Muscle layer of duodenum (tissue), 2 donors: ENCODE data around the gene ISCU.
"Not testable (repeated sequence)": the region's sequence is repeated elsewhere in the genome, so short reads cannot be mapped to it uniquely, and the experiment has no call there.

ENCODE experiments used
- H3K27ac ChIP-seq: one replicate; pipeline ENCODE4 v1.7.0; 2013; ENCODE audit warnings: mild to moderate bottlenecking, low read length
- H3K27me3 ChIP-seq: one replicate; pipeline ENCODE4 v1.7.0; 2013; ENCODE audit warnings: low read depth, mild to moderate bottlenecking, control low read depth, low read length
- H3K36me3 ChIP-seq, 2 donors: one replicate each; pipeline ENCODE4 v1.7.0; 2013; ENCODE audit warnings: low read length in 2 of 2, control low read depth in 1 of 2, mild to moderate bottlenecking in 1 of 2; ENCODE audit not compliant: insufficient read depth in 2 of 2, control insufficient read depth in 1 of 2
- H3K4me1 ChIP-seq, 2 donors: one replicate each; pipeline ENCODE4 v1.7.0; 2013; ENCODE audit warnings: low read length in 2 of 2, mild to moderate bottlenecking in 2 of 2, control low read depth in 1 of 2, moderate library complexity in 1 of 2; ENCODE audit not compliant: insufficient read depth in 2 of 2, control insufficient read depth in 1 of 2
- H3K4me3 ChIP-seq, 2 donors: one replicate each; pipeline ENCODE4 v1.7.0; 2013; ENCODE audit warnings: low read length in 2 of 2, low read depth in 1 of 2, mild to moderate bottlenecking in 1 of 2
- H3K9me3 ChIP-seq, 2 donors: one replicate each; pipeline ENCODE4 v1.7.0; 2013; ENCODE audit warnings: low read length in 2 of 2, control low read depth in 1 of 2, mild to moderate bottlenecking in 1 of 2; ENCODE audit not compliant: control insufficient read depth in 1 of 2
- donor health status: healthy.

The ISCU gene

GRCh38 chr12:108573317-108573716 is 10.9 kb downstream of the ISCU start:
- no peak overlapping the region for H3K27ac ChIP-seq
- no peaks in the 10 kb centered on the region for H3K27me3 ChIP-seq
- H3K4me3 ChIP-seq = no peak overlapping the region
- H3K36me3 ChIP-seq = peaks cover 12 to 18% of the 10 kb centered on the region in 2 donors
- H3K9me3 ChIP-seq = no peaks in the 10 kb centered on the region
- H3K4me1 ChIP-seq = no peaks in the 10 kb centered on the region

- not testable (repeated sequence) for H3K4me1 ChIP-seq, H3K27me3 ChIP-seq, H3K36me3 ChIP-seq
Observed at GRCh38 chr12:108574276-108574675, 11.9 kb downstream of the ISCU start.

GRCh38 chr12:108575199-108575912 is 13.0 kb downstream of the ISCU start:
- H3K27me3 ChIP-seq = no peaks in the 10 kb centered on the region
- no peak overlapping the region for H3K4me3 ChIP-seq
- peaks cover 0 to under 1% of the 10 kb centered on the region in 2 donors for H3K36me3 ChIP-seq
- H3K4me1 ChIP-seq = no peaks in the 10 kb centered on the region
- no peaks in the 10 kb centered on the region for H3K9me3 ChIP-seq
- H3K27ac ChIP-seq = no peak overlapping the region

More at GRCh38 chr12:108574276-108574675, 11.9 kb downstream of the ISCU start:
- H3K9me3 ChIP-seq, H3K4me3 ChIP-seq, H3K27ac ChIP-seq: not testable (repeated sequence)

GRCh38 chr12:108576660-108577234 is 14.4 kb downstream of the ISCU start:
- no peaks in the 10 kb centered on the region for H3K36me3 ChIP-seq
- no peaks in the 10 kb centered on the region for H3K27me3 ChIP-seq
- no peaks in the 10 kb centered on the region for H3K4me1 ChIP-seq
- no peak overlapping the region for H3K4me3 ChIP-seq
- no peak overlapping the region for H3K27ac ChIP-seq
- no peaks in the 10 kb centered on the region for H3K9me3 ChIP-seq

GRCh38 chr12:108577458-108577857 is 15.1 kb downstream of the ISCU start:
- Histone ChIP-seq H3K27me3 (no peaks in the 10 kb centered on the region), H3K36me3 (no peaks in the 10 kb centered on the region), H3K4me3 (no peak overlapping the region), H3K4me1 (no peaks in the 10 kb centered on the region), H3K27ac (no peak overlapping the region), H3K9me3 (no peaks in the 10 kb centered on the region)

- no peaks in the 10 kb centered on the region for H3K4me1 ChIP-seq
- no peaks in the 10 kb centered on the region for H3K36me3 ChIP-seq
- no peaks in the 10 kb centered on the region for H3K27me3 ChIP-seq
- H3K4me3 ChIP-seq = no peak overlapping the region
- no peak overlapping the region for H3K27ac ChIP-seq
- no peaks in the 10 kb centered on the region for H3K9me3 ChIP-seq
Observed at GRCh38 chr12:108578264-108578663, 15.9 kb downstream of the ISCU start.

- Histone ChIP-seq H3K36me3 (no peaks in the 10 kb centered on the region), H3K27me3 (no peaks in the 10 kb centered on the region), H3K4me1 (no peaks in the 10 kb centered on the region), H3K27ac (no peak overlapping the region), H3K4me3 (no peak overlapping the region), H3K9me3 (no peaks in the 10 kb centered on the region)
Observed at GRCh38 chr12:108578813-108579212, 16.4 kb downstream of the ISCU start.

GRCh38 chr12:108580531-108580930 is 18.1 kb downstream of the ISCU start:
- Histone ChIP-seq H3K4me3 (no peak overlapping the region), H3K27ac (no peak overlapping the region), H3K27me3 (no peaks in the 10 kb centered on the region), H3K9me3 (no peaks in the 10 kb centered on the region), H3K36me3 (no peaks in the 10 kb centered on the region), H3K4me1 (no peaks in the 10 kb centered on the region)

- Histone ChIP-seq H3K36me3 (no peaks in the 10 kb centered on the region), H3K9me3 (no peaks in the 10 kb centered on the region), H3K4me3 (no peak overlapping the region), H3K4me1 (no peaks in the 10 kb centered on the region), H3K27me3 (no peaks in the 10 kb centered on the region), H3K27ac (no peak overlapping the region)
Observed at GRCh38 chr12:108581311-108582227, 19.2 kb downstream of the ISCU start.

- Histone ChIP-seq H3K36me3 (no peaks in the 10 kb centered on the region), H3K4me3 (no peak overlapping the region), H3K4me1 (no peaks in the 10 kb centered on the region), H3K27ac (no peak overlapping the region), H3K9me3 (no peaks in the 10 kb centered on the region), H3K27me3 (no peaks in the 10 kb centered on the region)
Observed at GRCh38 chr12:108582509-108582908, 20.1 kb downstream of the ISCU start.

- H3K4me1 ChIP-seq = no peaks in the 10 kb centered on the region
- no peaks in the 10 kb centered on the region for H3K36me3 ChIP-seq
- no peak overlapping the region for H3K4me3 ChIP-seq
- no peaks in the 10 kb centered on the region for H3K9me3 ChIP-seq
- H3K27ac ChIP-seq = no peak overlapping the region
- H3K27me3 ChIP-seq = no peaks in the 10 kb centered on the region
Observed at GRCh38 chr12:108582978-108583770, 20.8 kb downstream of the ISCU start.
